GM19397 (cell line): Measurements from ENCODE around the gene RPL36.

Source experiments
- ATAC-seq: cut with Tn5 transposase; IDR thresholded peaks from one replicate; pipeline ENCODE4 v1.9.1; 2021; ENCODE audit warnings: mild to moderate bottlenecking, moderate library complexity; ENCODE audit not compliant: unreplicated experiment

Gene RPL36

GRCh38 chr19:5673752-5674151 lies 16.3 kb upstream of the RPL36 start:
- no peak for ATAC-seq

DNA sequence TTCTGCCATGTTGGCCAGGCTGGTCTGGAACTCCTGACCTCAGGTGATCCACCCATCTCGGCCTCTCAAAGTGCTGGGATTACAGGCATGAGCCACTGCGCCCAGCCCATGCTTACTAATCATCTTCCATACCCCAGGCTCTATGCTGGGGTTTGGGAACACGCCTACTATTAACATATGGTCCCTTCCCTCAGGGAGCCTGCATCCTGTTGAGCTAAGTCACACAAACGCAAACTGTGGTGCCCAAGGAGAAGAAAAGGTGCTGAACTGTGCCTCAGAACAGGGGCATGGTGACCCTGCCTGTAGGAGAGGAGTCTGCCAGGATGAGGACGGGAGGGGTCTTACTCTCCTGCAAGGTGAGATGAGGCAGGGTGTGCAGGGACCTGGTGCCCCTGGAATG lies 15.4 kb upstream of the RPL36 start:
- ATAC-seq = no peak

DNA sequence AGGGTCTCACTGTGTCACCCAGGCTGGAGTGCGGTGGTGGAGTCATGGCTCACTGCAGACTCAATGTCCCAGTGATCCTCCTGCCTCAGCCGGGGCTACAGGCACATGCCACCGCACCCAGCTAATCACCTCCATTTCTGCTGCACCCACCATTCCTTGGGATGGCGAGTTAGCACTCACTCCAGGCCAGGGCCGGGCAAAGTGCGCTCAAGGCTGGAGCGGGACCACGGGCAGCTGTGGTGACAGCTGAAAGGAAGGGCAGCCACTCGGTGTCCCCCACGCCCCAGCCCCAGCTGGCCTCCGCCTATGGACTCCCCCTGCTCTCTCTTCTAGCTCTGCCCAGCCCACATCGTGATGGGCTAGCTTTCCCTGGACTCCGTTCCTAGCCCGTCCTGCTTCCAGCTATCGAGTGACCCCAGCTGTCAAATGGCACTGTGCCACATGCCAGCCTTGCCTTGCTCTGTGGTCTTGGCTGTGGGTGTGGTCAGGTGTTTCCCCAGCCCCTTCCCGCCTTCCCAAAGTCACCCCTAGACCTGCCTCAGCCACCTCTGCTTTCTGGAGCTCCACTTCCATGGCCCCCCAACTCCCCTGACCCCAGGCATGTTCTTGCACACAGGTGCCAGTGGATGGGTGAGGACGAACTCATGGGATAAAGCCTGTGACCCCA lies 13.9 kb upstream of the RPL36 start:
- no peak for ATAC-seq

DNA sequence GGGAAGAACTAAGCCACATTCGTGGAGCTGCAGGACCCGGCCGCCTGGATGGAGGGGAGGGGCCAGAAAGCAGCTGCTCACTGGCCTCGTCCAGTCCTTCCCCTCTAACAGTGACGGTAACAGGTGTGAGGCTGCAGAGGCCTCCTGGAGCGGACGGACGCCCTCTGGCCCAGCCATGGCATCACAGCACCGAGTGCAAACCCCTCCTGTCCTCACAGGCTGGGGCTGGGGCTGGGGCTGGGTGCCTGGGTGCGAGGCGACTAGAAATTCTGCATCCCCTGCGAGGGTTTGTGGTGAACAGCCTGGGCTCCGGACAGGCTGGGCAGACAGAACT lies 13.4 kb upstream of the RPL36 start:
- ATAC-seq = no peak

GRCh38 chr19:5677136-5677535 lies 13.0 kb upstream of the RPL36 start:
- ATAC-seq = no peak

DNA sequence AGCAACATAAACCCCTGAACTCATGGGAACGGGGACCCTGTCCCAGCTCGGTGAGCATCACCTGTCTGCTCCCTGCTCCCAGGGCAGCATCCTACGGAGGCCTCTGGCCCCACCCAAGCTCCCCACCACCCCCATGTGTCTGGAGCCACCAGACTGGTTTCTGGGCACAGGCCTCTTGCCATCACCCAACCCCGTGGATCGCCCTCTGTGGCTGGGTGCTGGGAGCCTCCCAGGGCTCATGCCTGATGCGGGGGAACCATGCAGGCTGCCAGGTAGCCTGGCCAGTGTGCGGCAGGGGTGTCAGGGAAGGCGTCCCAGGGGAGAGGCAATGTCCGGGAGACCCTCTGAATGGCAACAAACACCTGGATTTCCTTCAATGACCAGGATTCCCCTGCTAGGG lies 12.5 kb upstream of the RPL36 start:
- no peak for ATAC-seq

GRCh38 chr19:5678071-5678718 lies 11.9 kb upstream of the RPL36 start:
- ATAC-seq = no peak

DNA sequence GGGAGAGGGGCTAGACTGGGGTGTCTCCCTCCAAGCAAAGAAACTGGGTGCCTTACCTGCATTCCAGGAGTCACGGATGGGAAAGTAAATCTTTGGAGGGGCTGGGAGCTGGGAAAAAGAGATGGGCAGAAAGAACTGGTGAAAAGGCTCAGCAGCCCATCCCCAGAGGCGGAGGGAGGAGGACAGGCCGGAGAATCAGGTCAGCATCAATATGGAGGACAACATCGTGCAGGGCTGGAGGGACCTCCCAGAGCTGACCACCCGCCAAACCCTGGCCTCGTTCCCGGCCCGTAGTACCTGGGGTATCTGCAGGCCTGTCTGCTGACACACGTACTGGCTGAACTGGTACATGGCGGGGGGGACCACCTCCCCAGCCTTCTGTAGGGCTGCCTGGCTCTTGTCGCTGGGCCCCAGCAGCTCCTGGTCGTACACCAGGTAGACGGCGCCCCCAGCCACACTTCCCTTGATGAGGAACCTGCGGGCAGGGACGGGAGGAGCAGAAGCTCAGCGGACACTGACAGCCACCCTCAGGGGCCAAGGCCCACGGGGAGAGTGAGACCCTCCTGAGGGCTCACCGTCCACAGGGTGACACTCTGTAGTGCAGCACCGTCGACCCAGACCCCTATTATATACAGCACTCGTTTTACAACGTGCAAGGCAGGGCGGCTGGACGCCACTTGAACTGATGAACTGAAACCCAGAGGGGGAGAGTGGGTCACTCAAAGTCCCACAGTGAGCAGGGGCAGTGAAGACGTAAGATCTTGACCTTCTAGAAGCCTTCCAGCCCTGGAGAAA lies 10.6 kb upstream of the RPL36 start:
- ATAC-seq = no peak

GRCh38 chr19:5680084-5680436 lies 10.0 kb upstream of the RPL36 start:
- no peak for ATAC-seq

DNA sequence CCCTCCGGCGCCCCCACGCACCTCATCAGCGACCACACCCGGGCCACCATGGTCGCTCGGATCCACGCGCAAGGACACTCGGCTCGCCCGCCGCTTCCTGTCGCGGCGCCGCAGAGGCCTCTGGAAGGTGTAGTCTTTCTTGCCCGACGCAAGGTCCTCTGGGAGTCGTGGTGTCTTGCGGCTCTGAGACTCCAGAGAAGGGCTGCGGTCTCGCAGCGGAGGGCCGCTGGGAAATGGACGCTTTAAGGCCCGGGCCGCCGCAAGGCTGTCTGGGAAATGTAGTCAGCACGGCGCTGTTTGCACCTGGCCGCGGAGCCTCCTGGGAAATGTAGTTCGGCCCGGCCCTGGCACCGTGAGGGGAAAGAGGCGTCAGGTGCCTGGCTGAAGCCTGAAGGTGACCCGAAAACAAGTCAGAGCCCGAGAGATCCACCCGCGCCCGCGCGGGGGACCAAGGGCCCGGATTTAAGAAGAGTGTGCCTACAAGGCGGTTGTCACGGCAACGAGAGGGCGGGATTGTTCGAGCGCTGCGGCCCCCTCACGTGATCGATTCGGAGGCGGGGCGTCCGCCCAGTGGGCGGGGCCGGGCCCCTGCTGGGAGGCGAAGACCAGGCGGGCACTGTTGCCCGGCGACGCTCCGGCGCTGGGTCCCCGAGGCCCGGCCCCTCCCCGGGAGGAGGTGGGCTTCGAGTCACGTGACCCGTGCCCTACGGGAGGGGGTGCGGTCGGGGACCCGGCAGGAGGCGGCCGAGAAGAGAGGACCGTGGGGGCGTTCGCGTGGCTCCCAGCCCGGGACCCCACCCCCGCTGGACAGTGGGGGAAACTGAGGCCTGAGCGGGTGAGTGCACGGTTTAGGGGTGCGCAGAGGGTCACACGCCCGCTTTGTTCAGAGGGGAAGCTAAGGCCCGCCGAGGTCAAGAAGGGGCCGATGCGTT lies 9.4 kb upstream of the RPL36 start, which contains the start of the genes HSD11B1L and MICOS13:
HSD11B1L (plus strand) TSS at position 591 of the 932 bp plus-strand sequence. CDS start 3,806 bp downstream, outside the sequence.
MICOS13 (minus strand) TSS at position 80 of the 932 bp plus-strand sequence; CDS start at position 50, 30 bp downstream.
- peak; percentile 85 for ATAC-seq

DNA sequence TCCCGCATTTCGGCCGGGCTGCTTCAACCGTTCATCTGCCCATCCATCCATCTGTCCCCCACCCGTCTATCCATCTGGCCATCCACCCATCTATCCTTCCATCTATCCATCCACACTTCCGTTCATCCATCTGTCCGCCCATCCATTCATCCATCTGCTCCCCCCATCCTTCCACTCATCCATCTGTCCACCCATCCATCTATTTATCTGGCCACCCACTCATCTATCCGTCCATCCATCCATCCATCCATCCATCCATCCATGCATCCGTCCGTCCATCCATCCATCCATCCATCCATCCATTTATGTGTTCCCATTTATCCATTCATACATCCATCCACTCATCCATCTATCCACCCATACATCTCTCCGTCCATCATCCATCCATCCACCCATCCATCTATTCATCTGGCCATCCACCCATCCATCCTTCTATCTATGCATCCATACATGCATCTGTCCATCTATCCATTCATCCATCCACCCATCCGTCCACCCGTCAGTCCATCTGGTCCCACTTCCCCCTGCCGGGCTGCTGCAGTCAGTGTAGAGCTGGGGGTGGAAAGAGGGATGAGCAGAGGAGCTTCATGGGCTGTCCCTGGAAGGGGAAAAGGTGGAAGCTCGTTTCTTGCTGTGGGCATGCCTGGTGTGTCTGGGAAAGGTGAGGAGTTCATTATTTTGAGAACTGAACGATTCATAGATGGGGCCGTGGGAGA lies 8.5 kb upstream of the RPL36 start:
- ATAC-seq = no peak

- no peak for ATAC-seq
These were observed 8.0 kb upstream of the RPL36 start for GRCh38 chr19:5682107-5682482.

DNA sequence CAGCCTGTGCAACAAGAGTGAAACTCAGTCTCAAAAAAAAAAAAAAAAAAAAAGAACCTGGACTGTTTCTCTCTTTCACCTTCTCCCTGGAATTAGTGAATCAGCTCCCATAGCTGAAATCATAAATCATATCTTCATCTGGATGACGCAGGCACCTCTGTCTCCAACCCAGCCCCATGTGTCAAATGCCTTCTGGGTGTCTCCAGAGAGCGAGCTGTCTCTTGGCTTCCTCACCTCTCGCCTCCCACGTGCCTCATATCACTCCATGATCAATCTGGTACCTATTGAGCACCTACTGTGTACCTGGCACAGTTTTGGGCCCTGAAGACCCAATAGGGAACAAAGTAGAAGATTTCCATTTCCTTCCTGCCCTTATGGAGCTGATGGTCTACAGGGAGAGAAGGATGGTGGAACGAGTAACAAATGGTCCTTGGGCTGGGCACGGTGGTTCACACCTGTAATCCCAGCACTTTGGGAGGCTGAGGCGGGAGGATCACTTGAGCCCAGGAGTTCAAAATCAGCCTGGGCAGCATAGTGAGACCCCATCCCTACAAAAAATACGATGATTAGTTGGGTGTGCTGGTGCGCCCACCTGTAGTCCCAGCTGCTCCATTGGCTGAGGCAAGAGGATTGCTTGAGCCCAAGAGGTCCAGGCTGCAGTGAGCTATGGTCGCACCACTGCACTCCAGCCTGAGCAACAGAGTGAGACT lies 6.8 kb upstream of the RPL36 start:
- ATAC-seq = no peak

DNA sequence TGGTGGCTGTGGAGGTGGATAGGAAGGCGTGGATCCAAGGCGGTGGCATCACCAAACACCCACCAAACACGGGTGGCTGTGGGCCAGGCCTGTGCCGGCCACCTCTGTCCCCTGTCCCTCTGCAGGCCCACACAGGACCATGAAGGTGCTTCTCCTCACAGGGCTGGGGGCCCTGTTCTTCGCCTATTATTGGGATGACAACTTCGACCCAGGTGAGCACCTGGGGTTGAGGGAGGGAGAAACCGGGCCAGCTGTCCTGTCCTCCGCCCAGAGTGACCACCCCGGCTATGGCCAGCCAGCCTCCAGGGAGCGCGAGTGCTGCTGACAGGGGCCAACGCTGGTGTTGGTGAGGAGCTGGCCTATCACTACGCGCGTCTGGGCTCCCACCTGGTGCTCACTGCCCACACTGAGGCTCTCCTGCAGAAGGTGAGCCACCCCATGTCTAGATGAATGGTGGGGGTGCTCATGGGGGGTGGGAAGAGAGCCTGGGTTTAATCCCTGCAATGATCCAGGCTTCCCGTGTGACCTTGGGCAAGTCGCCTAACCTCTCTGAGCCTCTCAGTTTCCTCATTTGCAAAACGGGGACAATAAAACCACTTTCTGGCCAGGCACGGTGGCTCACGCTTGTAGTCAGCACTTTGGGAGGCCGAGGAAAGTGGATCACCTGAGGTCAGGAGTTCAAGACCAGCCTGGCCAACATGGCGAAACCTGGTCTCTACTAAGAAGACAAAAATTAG lies 5.2 kb upstream of the RPL36 start:
- no peak for ATAC-seq

- no peak for ATAC-seq
These were observed 3.8 kb upstream of the RPL36 start for GRCh38 chr19:5686326-5686646.

GRCh38 chr19:5686647-5687359 lies 3.3 kb upstream of the RPL36 start:
- peak; percentile 62 for ATAC-seq

- no peak for ATAC-seq
These were observed 2.5 kb upstream of the RPL36 start for GRCh38 chr19:5687360-5688198.
